HepG2 (cell line): ENCODE data around the gene CRISPLD2. TPM values are rescaled to one million over a fixed set of nuclear protein-coding genes. Genes with fewer than 3 reads are reported as not detected.

Experiments
- AGO2 ChIP-seq: fragments of 200-400 bp; formaldehyde crosslinking; optimal IDR thresholded peaks from 2 replicates; pipeline ENCODE3; 2017; ENCODE audit warnings: mild to moderate bottlenecking, low read depth, low read length, moderate library complexity
- ELF1 ChIP-seq: sonication (generic); formaldehyde crosslinking; IDR thresholded peaks from 2 replicates; pipeline ENCODE4 v1.4.0; 2020; ENCODE audit warnings: missing genetic modification reagents
- FOXK1 ChIP-seq: sonication (generic); formaldehyde crosslinking; IDR thresholded peaks from 2 replicates; pipeline ENCODE4 v1.4.0; 2020; ENCODE audit warnings: low read depth, missing genetic modification reagents, borderline replicate concordance
- GPN1 ChIP-seq: sonication (generic); formaldehyde crosslinking; IDR thresholded peaks from 2 replicates; pipeline ENCODE4 v1.5.1; 2020; ENCODE audit warnings: missing genetic modification reagents, borderline replicate concordance
- HNRNPL ChIP-seq: fragments of 200-400 bp; formaldehyde crosslinking; IDR thresholded peaks from 2 replicates; pipeline ENCODE4 v1.6.1; 2017; ENCODE audit warnings: mild to moderate bottlenecking, low read depth, low read length
- JUNB ChIP-seq: sonication (generic); formaldehyde crosslinking; IDR thresholded peaks from 2 replicates; pipeline ENCODE4 v1.8.0; 2022; ENCODE audit warnings: missing genetic modification reagents, mild to moderate bottlenecking, borderline replicate concordance
- KDM5B ChIP-seq: sonication (generic); formaldehyde crosslinking; IDR thresholded peaks from 2 replicates; pipeline ENCODE4 v1.4.0; 2020; ENCODE audit warnings: missing genetic modification reagents, mild to moderate bottlenecking, borderline replicate concordance
- KLF15 ChIP-seq: sonication (generic); formaldehyde crosslinking; IDR thresholded peaks from 2 replicates; pipeline ENCODE4 v1.8.1; 2023; ENCODE audit warnings: borderline replicate concordance, mild to moderate bottlenecking, inconsistent platforms, missing genetic modification reagents, mixed read lengths
- MATR3 ChIP-seq: sonication (generic); formaldehyde crosslinking; IDR thresholded peaks from 2 replicates; pipeline ENCODE4 v1.4.0; 2020; ENCODE audit warnings: missing genetic modification reagents
- MZF1 ChIP-seq: sonication (generic); formaldehyde crosslinking; IDR thresholded peaks from 2 replicates; pipeline ENCODE4 v1.8.1; 2023; ENCODE audit warnings: mild to moderate bottlenecking, missing genetic modification reagents, borderline replicate concordance
- RAD21 ChIP-seq: fragments of 450-650 bp; formaldehyde crosslinking; IDR thresholded peaks from 2 replicates; pipeline ENCODE4 v1.5.0; 2020; ENCODE audit warnings: mild to moderate bottlenecking
- SOX5 ChIP-seq: IDR thresholded peaks from 2 replicates; pipeline ENCODE4 v1.6.1; 2016; ENCODE audit warnings: borderline replicate concordance
- SUZ12 ChIP-seq: fragments of 150-350 bp; IDR thresholded peaks from 2 replicates; pipeline ENCODE4 v1.6.1; 2014; ENCODE audit warnings: low read depth, low read length
- TAF1 ChIP-seq: sonication (generic); formaldehyde crosslinking; IDR thresholded peaks from 2 replicates; pipeline ENCODE4 v1.4.0; 2020; ENCODE audit warnings: missing genetic modification reagents
- ZFP36 ChIP-seq: fragments of 150-350 bp; IDR thresholded peaks from 2 replicates; pipeline ENCODE4 v1.6.1; 2018; ENCODE audit warnings: borderline replicate concordance, low read length, low read depth; ENCODE audit not compliant: partially characterized antibody
- ZFP36L1 ChIP-seq: sonication (generic); formaldehyde crosslinking; IDR thresholded peaks from 2 replicates; pipeline ENCODE4 v1.8.0; 2022; ENCODE audit warnings: mild to moderate bottlenecking, missing genetic modification reagents, moderate library complexity
- ZFP37 ChIP-seq: sonication (generic); formaldehyde crosslinking; IDR thresholded peaks from 2 replicates; pipeline ENCODE4 v1.4.0; 2020; ENCODE audit warnings: missing genetic modification reagents, borderline replicate concordance
- ZMYM4 ChIP-seq: sonication (generic); formaldehyde crosslinking; IDR thresholded peaks from 2 replicates; pipeline ENCODE4 v1.8.1; 2023; ENCODE audit warnings: mild to moderate bottlenecking, missing genetic modification reagents
- ZNF160 ChIP-seq: sonication (generic); formaldehyde crosslinking; IDR thresholded peaks from 2 replicates; pipeline ENCODE4 v1.8.0; 2022; ENCODE audit warnings: mild to moderate bottlenecking, inconsistent platforms, missing genetic modification reagents
- ZNF333 ChIP-seq: sonication (generic); formaldehyde crosslinking; IDR thresholded peaks from 2 replicates; pipeline ENCODE4 v1.4.0; 2020; ENCODE audit warnings: mild to moderate bottlenecking, missing genetic modification reagents, borderline replicate concordance
- ZNF337 ChIP-seq: sonication (generic); formaldehyde crosslinking; IDR thresholded peaks from 2 replicates; pipeline ENCODE4 v1.5.1; 2020; ENCODE audit warnings: missing genetic modification reagents, low read depth, mild to moderate bottlenecking, borderline replicate concordance
- ZNF564 ChIP-seq: sonication (generic); formaldehyde crosslinking; IDR thresholded peaks from 2 replicates; pipeline ENCODE4 v1.8.1; 2023; ENCODE audit warnings: mild to moderate bottlenecking, missing genetic modification reagents
- ZNF615 ChIP-seq: sonication (generic); formaldehyde crosslinking; IDR thresholded peaks from 2 replicates; pipeline ENCODE4 v1.5.0; 2020; ENCODE audit warnings: mild to moderate bottlenecking, missing genetic modification reagents, borderline replicate concordance
- ZNF616 ChIP-seq: sonication (generic); formaldehyde crosslinking; IDR thresholded peaks from 2 replicates; pipeline ENCODE4 v1.5.0; 2020; ENCODE audit warnings: low read depth, mild to moderate bottlenecking, missing genetic modification reagents
- ZNF670 ChIP-seq: sonication (generic); formaldehyde crosslinking; IDR thresholded peaks from 2 replicates; pipeline ENCODE4 v1.8.0; 2022; ENCODE audit warnings: mild to moderate bottlenecking, missing genetic modification reagents, borderline replicate concordance
- ZNF678 ChIP-seq: sonication (generic); formaldehyde crosslinking; IDR thresholded peaks from 2 replicates; pipeline ENCODE4 v1.4.0; 2020; ENCODE audit warnings: mild to moderate bottlenecking, missing genetic modification reagents
- ZNF790 ChIP-seq: sonication (generic); formaldehyde crosslinking; IDR thresholded peaks from 2 replicates; pipeline ENCODE4 v1.8.0; 2022; ENCODE audit warnings: missing genetic modification reagents, mild to moderate bottlenecking, borderline replicate concordance
- polyA plus RNA-seq, 8 experiments: library from polyadenylated mRNA; depleted of rRNA in 3 of 8; stranded (reverse) in 7 of 8; unstranded in 1 of 8; fragments of >200 nt; fragmentation: Illumina TruSeq in 4 of 8; extraction: Trizol in 4 of 8; gene quantifications; 2 replicates each; pipeline versions ENCODE4 v1.2.1 to v1.2.3, GENCODE V29; 2011 to 2016; ENCODE audit warnings: low read depth in 4 of 8, missing spikeins in 1 of 8, mixed read lengths in 1 of 8; ENCODE audit not compliant: insufficient read depth in 1 of 8
- total RNA-seq, 5 experiments: library from RNA; depleted of rRNA; stranded (reverse); fragments of >200 nt; fragmentation: Illumina TruSeq; extraction: Trizol; gene quantifications; 2 replicates each; pipeline ENCODE4 v1.2.3, GENCODE V29; 2016; ENCODE audit warnings: low read depth in 1 of 5

CRISPLD2 gene
- total and polyA plus RNA-seq, 2 of the 13 experiments (the other 11 are each of a cell fraction or from before 2014, with no cell fraction given): 0.04 to 0.31 TPM

- TF ChIP-seq MZF1 (CRISPR knock-in tag) (no peak), HNRNPL (peak; percentile 75), AGO2 (no peak), ZNF333 (CRISPR knock-in tag) (0 out of 2 replicates have a peak, but pooled peaks have one; percentile 70), ZNF616 (CRISPR knock-in tag) (0 out of 2 replicates have a peak, but pooled peaks have one; percentile 59), ZNF160 (CRISPR knock-in tag) (no peak), ZFP37 (CRISPR knock-in tag) (no peak), TAF1 (CRISPR knock-in tag) (no peak), SUZ12 (no peak), ZNF678 (CRISPR knock-in tag) (no peak), ZNF337 (no peak), FOXK1 (CRISPR knock-in tag) (no peak), ELF1 (CRISPR knock-in tag) (0 out of 2 replicates have a peak, but pooled peaks have one; percentile 27), KLF15 (CRISPR knock-in tag) (peak; percentile 40; the same call in 1 of the 2 replicates), RAD21 (CRISPR knock-in tag) (no peak), GPN1 (CRISPR knock-in tag) (no peak), MATR3 (no peak), KDM5B (peak; percentile 85), ZNF670 (CRISPR knock-in tag) (peak; percentile 82; the same call in 1 of the 2 replicates), ZNF615 (CRISPR knock-in tag) (no peak), ZNF790 (CRISPR knock-in tag) (no peak), ZFP36 (no peak), ZMYM4 (CRISPR knock-in tag) (peak; percentile 44; the same call in 1 of the 2 replicates), SOX5 (CRISPR knock-in tag) (peak; percentile 19; the same call in 1 of the 2 replicates), ZNF564 (CRISPR knock-in tag) (no peak), ZFP36L1 (no peak), JUNB (no peak)
Observed at GRCh38 chr16:84947996-84948850, 128.4 kb downstream of the CRISPLD2 start (continued).
